ENCODE measurements around the gene APOBEC4.

APOBEC4 gene

DNA sequence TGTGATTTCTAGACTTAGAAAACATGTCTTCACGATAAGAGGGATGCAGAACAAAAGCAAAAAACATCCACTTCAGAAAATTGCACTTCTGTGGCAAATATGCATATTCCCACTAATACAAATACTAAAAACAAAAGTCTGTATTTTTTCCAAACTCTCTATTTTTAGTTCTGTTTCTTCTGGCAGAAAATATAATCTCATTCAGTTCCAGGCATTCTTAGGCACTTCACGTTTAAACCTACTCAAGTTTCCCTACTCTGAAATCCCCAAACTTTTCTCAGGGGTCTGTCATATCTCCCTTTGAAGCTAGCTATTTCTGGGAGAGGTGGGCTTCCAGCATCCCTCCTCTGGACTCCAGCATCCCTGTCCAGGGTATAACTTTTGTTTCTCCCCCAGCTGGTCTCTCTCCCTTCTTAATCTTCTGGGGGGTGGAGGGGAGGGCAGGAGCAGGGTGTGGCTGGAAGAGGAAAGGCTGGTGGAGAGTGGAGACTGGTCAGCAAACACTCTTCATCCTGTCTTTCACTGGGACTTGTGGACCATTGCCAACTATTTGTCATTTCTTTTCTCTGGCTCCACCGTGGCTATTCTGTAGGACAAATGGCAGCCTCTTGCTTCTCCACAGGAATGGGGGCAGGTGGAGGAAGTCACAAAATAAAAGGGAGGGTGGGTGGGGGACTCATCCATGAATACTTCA lies 43.2 kb downstream of the APOBEC4 start:
- peak; percentile 78 for DNase-seq (ENCODE audit: low spot score)
- peak overlapping the region; percentile 77 to 87 for H3K27ac ChIP-seq
- H3K4me3 ChIP-seq = peak overlapping the region; percentile 35
- TF ChIP-seq, protein P1, sequence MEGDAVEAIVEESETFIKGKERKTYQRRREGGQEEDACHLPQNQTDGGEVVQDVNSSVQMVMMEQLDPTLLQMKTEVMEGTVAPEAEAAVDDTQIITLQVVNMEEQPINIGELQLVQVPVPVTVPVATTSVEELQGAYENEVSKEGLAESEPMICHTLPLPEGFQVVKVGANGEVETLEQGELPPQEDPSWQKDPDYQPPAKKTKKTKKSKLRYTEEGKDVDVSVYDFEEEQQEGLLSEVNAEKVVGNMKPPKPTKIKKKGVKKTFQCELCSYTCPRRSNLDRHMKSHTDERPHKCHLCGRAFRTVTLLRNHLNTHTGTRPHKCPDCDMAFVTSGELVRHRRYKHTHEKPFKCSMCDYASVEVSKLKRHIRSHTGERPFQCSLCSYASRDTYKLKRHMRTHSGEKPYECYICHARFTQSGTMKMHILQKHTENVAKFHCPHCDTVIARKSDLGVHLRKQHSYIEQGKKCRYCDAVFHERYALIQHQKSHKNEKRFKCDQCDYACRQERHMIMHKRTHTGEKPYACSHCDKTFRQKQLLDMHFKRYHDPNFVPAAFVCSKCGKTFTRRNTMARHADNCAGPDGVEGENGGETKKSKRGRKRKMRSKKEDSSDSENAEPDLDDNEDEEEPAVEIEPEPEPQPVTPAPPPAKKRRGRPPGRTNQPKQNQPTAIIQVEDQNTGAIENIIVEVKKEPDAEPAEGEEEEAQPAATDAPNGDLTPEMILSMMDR (IDR thresholded peaks at IDR 0.05) = no peak

DNA sequence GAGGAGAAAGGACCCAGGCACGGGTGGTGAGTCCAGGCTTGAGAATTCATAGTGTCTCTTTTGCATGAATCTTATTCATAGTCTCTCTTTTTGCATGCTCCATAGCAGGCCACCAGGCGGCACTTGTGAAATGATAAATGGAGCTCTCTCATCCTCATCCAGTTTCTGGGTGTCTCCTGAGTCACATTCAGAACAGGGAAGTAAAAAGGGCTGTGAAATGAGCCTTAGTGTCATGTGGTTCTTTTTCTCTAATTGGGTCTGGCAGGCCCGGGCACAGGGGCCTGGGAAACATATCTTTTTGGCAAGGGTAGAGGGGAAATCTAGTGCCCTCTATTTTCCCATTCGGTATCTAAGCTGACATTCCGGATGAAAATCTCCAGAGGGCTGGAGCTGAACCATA lies 43.8 kb downstream of the APOBEC4 start:
- H3K4me3 ChIP-seq = peak overlapping the region; percentile 35
- TF ChIP-seq, protein P1 (IDR thresholded peaks at IDR 0.05) = no peak
- H3K27ac ChIP-seq = peak overlapping the region; percentile 77 to 87
- DNase-seq (ENCODE audit: low spot score) = peak; percentile 83

DNA sequence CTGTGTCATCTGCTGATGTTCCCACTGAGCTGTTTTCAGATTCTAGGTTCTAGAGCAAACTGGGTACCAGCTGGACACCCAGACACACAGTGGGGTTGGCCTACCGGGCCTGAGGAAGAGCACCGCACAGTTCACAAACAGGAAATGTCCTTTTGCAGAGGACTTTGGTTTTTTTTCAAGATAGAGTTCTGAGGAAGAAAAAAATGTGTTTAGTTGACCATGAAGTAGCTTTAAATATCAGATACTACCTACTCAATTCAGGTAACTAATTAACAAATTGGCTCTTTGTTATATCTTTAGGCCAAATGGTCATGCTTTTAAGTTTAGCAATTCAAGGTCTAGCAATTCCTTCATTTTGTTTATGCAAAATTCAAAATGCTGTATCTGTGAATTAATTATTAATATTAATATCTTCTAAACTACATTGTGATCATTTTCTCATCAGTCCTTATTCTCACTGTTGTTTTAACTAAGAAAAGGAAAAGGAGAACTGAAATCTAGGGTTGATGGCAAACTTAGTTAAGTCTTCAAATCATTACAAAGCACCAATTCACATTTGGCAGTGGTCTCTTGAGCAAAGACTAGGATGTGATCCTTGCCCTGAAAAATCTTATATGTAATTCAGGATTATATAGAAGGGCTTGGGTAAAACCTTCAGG lies 45.7 kb downstream of the APOBEC4 start:
- TF ChIP-seq, protein P1 (IDR thresholded peaks at IDR 0.05) = no peak
- Histone ChIP-seq H3K4me3 (no peak overlapping the region), H3K27ac (peak overlapping the region in 1 of 2 donors; percentile 77)
- DNase-seq (ENCODE audit: low spot score) = no peak

DNA sequence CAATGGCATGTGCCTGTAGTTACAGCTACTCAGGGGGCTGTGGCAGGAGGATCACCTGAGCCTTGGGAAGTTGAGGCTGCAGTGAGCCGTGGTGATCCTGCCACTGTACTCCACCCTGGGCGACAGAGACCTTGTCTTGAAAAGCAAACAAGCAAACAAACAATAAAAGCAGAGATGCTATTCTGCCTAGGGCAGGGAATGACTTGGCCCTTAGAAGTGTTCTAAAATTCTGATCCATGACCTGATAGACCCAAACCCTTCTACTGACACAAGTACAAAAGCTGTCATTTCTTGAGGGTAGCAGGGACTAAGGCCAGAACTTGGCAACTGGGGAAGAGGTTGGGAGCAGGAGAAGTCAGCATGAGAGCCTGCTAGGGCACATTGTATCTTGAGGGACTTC lies 47.2 kb downstream of the APOBEC4 start:
- Histone ChIP-seq H3K4me3 (no peak overlapping the region), H3K27ac (no peak overlapping the region)
- TF ChIP-seq, protein P1 (IDR thresholded peaks at IDR 0.05) = no peak
- DNase-seq (ENCODE audit: low spot score) = no peak

DNA sequence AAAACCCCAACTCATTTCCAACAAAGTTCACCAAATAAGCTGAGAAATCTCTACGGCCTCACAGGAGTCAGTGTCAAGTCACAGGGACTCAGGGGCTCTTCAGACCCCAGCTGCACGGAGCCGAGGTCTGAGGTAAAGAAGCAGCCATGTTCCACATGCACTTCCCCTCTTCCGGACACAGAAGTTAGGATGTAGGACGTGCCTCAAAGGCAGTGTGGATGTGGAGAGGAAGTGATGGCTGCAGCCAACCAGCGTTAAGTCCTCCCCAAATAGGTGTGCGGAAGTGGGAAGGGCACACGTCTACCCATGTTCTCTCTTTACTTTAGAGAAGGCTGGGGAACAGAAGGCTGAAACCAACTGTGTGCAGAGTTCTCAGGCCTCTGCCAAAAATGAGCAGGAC lies 48.3 kb downstream of the APOBEC4 start:
- TF ChIP-seq, protein P1 (IDR thresholded peaks at IDR 0.05) = no peak
- Histone ChIP-seq H3K27ac (peak overlapping the region in 1 of 2 donors; percentile 51), H3K4me3 (no peak overlapping the region)
- DNase-seq (ENCODE audit: low spot score) = no peak

DNA sequence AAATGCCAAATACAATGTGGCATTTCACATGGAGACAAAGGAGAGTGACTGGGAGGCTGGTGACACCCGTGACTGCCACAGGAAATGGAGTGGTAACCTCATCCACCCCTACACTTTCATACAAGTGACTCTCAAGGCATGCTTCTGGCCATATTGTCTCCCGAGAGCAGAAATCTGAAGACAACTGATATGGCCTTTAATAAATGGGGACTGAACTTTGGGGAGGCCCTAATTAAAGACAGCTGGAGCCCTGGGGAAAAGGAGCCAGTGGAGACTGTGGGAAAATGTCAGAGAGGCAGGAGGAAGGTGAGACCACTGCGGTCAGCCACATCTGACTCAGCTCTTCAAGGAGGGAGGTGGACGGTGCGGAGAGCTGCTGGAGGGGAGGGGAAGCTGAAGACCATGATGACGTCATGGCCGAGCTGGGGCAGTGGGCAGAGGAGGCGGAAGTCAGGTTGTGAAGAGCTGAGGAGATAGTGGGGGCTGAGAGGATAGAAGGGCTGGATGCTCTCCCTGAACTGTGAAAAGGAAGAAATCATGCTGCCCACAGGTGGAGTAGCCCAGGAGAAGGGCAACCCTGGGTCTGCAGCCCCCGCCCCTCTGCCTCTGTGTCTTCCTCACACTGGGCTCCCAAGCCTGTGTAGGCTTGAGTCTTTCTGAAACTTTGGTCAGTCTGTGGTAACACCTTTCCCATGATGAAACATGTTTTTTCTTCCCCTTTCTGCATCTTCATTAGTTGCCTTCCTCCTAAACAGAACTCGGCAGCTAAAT lies 48.9 kb downstream of the APOBEC4 start:
- TF ChIP-seq, protein P1 (IDR thresholded peaks at IDR 0.05) = no peak
- H3K4me3 ChIP-seq = no peak overlapping the region
- no peak for DNase-seq (ENCODE audit: low spot score)
- peak overlapping the region in 1 of 2 donors; percentile 51 for H3K27ac ChIP-seq

All from coronary artery (tissue), 2 donors.